ENCODE results near the gene KANK3. TPM values are rescaled to one million over a fixed set of nuclear protein-coding genes. Genes with fewer than 3 reads are reported as not detected.
A peak's percentile ranks its signal among the peaks of the same experiment; 100 is the strongest.

The KANK3 gene
- total and polyA plus RNA-seq, 9 of the 15 experiments (the other 6 are each of a cell fraction or from before 2014, with no cell fraction given), result 0.03 to 0.40 (median 0.08) TPM; not detected in 6

DNA sequence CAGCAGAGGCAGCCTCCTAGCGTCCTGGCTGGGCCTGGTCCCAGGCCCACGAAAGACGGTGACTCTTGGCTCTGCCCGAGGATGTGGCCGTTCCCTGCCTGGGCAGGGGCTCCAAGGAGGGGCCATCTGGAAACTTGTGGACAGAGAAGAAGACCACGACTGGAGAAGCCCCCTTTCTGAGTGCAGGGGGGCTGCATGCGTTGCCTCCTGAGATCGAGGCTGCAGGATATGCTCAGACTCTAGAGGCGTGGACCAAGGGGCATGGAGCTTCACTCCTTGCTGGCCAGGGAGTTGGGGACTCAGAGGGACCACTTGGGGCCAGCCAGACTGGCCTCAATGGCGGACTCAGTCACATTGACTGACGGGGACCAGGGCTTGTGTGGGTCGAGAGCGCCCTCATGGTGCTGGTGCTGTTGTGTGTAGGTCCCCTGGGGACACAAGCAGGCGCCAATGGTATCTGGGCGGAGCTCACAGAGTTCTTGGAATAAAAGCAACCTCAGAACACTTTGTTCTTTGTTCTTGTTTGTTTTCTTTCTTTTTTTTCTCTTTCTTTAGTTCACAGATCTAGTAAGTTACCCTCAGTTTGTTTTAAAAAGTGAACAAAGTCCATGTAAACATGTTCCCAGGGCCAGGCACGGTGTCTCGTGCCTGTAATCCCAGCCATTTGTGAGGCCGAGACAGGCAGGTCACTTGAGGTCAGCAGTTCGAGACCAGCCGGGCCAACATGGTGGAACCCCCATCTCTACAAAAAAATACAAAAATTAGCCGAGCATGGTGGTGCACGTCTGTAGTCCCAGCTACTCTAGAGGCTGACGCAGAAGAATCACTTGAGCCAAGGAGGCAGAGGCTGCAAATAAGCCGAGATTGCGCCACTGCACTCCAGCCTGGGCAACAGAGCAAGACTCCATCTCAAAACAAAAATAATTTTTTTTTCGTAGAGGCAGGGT is 31.1 kb upstream of the KANK3 start (continued):
- TF ChIP-seq U2AF2 (optimal IDR thresholded peaks at IDR 0.05; ENCODE audit: low read depth, low read length), result no peak
- no peak for TF ChIP-seq ARID1B (IDR thresholded peaks at IDR 0.05)
- TF ChIP-seq ZNF232 (CRISPR knock-in tag; IDR thresholded peaks at IDR 0.05), result no peak
- TF ChIP-seq, protein P1, sequence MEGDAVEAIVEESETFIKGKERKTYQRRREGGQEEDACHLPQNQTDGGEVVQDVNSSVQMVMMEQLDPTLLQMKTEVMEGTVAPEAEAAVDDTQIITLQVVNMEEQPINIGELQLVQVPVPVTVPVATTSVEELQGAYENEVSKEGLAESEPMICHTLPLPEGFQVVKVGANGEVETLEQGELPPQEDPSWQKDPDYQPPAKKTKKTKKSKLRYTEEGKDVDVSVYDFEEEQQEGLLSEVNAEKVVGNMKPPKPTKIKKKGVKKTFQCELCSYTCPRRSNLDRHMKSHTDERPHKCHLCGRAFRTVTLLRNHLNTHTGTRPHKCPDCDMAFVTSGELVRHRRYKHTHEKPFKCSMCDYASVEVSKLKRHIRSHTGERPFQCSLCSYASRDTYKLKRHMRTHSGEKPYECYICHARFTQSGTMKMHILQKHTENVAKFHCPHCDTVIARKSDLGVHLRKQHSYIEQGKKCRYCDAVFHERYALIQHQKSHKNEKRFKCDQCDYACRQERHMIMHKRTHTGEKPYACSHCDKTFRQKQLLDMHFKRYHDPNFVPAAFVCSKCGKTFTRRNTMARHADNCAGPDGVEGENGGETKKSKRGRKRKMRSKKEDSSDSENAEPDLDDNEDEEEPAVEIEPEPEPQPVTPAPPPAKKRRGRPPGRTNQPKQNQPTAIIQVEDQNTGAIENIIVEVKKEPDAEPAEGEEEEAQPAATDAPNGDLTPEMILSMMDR (IDR thresholded peaks at IDR 0.05 in 2 of 3, conservative IDR thresholded peaks at IDR 0.05 in 1 of 3; ENCODE audit: insufficient read depth in 2 of 3, low read depth in 1 of 3, low read length in 3 of 3), result peak; percentile 62 to 66 (median 63)
- TF ChIP-seq ZNF561 (CRISPR knock-in tag; conservative IDR thresholded peaks at IDR 0.05), result no peak
- 0 out of 2 replicates have a peak, but pooled peaks have one; percentile 20 for TF ChIP-seq DPF2 (IDR thresholded peaks at IDR 0.05)
- TF ChIP-seq SMC3 (conservative IDR thresholded peaks at IDR 0.05; ENCODE audit: insufficient read depth, low read depth, low read length), result 0 out of 2 replicates have a peak, but pooled peaks have one; percentile 17
- TF ChIP-seq NCOR1 (IDR thresholded peaks at IDR 0.05), result peak; percentile 40
- TF ChIP-seq, protein P2, sequence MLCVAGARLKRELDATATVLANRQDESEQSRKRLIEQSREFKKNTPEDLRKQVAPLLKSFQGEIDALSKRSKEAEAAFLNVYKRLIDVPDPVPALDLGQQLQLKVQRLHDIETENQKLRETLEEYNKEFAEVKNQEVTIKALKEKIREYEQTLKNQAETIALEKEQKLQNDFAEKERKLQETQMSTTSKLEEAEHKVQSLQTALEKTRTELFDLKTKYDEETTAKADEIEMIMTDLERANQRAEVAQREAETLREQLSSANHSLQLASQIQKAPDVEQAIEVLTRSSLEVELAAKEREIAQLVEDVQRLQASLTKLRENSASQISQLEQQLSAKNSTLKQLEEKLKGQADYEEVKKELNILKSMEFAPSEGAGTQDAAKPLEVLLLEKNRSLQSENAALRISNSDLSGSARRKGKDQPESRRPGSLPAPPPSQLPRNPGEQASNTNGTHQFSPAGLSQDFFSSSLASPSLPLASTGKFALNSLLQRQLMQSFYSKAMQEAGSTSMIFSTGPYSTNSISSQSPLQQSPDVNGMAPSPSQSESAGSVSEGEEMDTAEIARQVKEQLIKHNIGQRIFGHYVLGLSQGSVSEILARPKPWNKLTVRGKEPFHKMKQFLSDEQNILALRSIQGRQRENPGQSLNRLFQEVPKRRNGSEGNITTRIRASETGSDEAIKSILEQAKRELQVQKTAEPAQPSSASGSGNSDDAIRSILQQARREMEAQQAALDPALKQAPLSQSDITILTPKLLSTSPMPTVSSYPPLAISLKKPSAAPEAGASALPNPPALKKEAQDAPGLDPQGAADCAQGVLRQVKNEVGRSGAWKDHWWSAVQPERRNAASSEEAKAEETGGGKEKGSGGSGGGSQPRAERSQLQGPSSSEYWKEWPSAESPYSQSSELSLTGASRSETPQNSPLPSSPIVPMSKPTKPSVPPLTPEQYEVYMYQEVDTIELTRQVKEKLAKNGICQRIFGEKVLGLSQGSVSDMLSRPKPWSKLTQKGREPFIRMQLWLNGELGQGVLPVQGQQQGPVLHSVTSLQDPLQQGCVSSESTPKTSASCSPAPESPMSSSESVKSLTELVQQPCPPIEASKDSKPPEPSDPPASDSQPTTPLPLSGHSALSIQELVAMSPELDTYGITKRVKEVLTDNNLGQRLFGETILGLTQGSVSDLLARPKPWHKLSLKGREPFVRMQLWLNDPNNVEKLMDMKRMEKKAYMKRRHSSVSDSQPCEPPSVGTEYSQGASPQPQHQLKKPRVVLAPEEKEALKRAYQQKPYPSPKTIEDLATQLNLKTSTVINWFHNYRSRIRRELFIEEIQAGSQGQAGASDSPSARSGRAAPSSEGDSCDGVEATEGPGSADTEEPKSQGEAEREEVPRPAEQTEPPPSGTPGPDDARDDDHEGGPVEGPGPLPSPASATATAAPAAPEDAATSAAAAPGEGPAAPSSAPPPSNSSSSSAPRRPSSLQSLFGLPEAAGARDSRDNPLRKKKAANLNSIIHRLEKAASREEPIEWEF (CRISPR knock-in tag; IDR thresholded peaks at IDR 0.05), result no peak
- TF ChIP-seq, protein P3, sequence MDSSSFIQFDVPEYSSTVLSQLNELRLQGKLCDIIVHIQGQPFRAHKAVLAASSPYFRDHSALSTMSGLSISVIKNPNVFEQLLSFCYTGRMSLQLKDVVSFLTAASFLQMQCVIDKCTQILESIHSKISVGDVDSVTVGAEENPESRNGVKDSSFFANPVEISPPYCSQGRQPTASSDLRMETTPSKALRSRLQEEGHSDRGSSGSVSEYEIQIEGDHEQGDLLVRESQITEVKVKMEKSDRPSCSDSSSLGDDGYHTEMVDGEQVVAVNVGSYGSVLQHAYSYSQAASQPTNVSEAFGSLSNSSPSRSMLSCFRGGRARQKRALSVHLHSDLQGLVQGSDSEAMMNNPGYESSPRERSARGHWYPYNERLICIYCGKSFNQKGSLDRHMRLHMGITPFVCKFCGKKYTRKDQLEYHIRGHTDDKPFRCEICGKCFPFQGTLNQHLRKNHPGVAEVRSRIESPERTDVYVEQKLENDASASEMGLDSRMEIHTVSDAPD (CRISPR knock-in tag; IDR thresholded peaks at IDR 0.05), result no peak
- no peak for TF ChIP-seq EP300 (IDR thresholded peaks at IDR 0.05; ENCODE audit: low read length)
- no peak for TF ChIP-seq ZZZ3 (IDR thresholded peaks at IDR 0.05)
- 0 out of 2 replicates have a peak, but pooled peaks have one; percentile 12 for TF ChIP-seq JUND (IDR thresholded peaks at IDR 0.05; ENCODE audit: borderline replicate concordance, low read depth, low read length)
- no peak; the same call in 2 of the 3 replicates for TF ChIP-seq JUND (tag; IDR thresholded peaks at IDR 0.05; ENCODE audit: borderline replicate concordance, low read depth, low read length)
- TF ChIP-seq, protein P4, sequence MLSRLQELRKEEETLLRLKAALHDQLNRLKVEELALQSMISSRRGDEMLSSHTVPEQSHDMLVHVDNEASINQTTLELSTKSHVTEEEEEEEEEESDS (CRISPR knock-in tag; IDR thresholded peaks at IDR 0.05), result no peak
- TF ChIP-seq HDAC3 (IDR thresholded peaks at IDR 0.05; ENCODE audit: borderline replicate concordance, partially characterized antibody), result no peak
- TF ChIP-seq, protein P5, sequence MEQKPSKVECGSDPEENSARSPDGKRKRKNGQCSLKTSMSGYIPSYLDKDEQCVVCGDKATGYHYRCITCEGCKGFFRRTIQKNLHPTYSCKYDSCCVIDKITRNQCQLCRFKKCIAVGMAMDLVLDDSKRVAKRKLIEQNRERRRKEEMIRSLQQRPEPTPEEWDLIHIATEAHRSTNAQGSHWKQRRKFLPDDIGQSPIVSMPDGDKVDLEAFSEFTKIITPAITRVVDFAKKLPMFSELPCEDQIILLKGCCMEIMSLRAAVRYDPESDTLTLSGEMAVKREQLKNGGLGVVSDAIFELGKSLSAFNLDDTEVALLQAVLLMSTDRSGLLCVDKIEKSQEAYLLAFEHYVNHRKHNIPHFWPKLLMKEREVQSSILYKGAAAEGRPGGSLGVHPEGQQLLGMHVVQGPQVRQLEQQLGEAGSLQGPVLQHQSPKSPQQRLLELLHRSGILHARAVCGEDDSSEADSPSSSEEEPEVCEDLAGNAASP (IDR thresholded peaks at IDR 0.05), result peak; percentile 88

Data from K562 (cell line).